ENCODE results near the gene ZNF331. TPM values are rescaled to one million over a fixed set of nuclear protein-coding genes. Genes with fewer than 3 reads are reported as not detected.
A peak's percentile ranks its signal among the peaks of the same experiment; 100 is the strongest.

Gene ZNF331
- total and polyA plus RNA-seq, 3 experiments from 2014 or later = 17.5 to 43.9 (median 18.6) TPM

- CTCF ChIA-PET = no interaction called here
- peak overlapping the region; percentile 98 to 100 (median 100) for H3K27ac Mint-ChIP-seq
- H3K4me3 Mint-ChIP-seq = peak overlapping the region; percentile 93 to 99 (median 96)
- peaks cover 0 to 7% of the 10 kb centered on the region in 2 donors for H3K27me3 Mint-ChIP-seq
- Histone ChIP-seq H3K9me3 (ENCODE audit: low read length) (no peaks in the 10 kb centered on the region), H3K4me1 (ENCODE audit: insufficient read depth, low read length) (peaks cover 11% of the 10 kb centered on the region), H3K27ac (ENCODE audit: low read depth, low read length) (peak overlapping the region; percentile 85), H3K4me3 (ENCODE audit: low read length) (peak overlapping the region; percentile 53), H3K27me3 (ENCODE audit: insufficient read depth, low read length, poor library complexity, severe bottlenecking) (no peaks in the 10 kb centered on the region), H3K36me3 (ENCODE audit: insufficient read depth, low read length) (peaks cover 15% of the 10 kb centered on the region)
- POLR2A ChIA-PET = interaction anchor here (0.7 to 1.0 kb wide), 2 partner anchors 18 to 159 kb away, joined by 4 to 5 read pairs; no protein-coding TSS in a partner anchor
- H3K36me3 Mint-ChIP-seq = peaks cover 9 to 60% (median 31%) of the 10 kb centered on the region in 3 donors
- peaks cover 0 to 22% (median 3%) of the 10 kb centered on the region in 5 donors for H3K9me3 Mint-ChIP-seq
- peaks cover 19 to 47% (median 21%) of the 10 kb centered on the region in 3 donors for H3K4me1 Mint-ChIP-seq
- DNase-seq = no peak
Measured at GRCh38 chr19:53554804-53555203, 16.9 kb downstream of the ZNF331 start.

- Histone ChIP-seq H3K27me3 (ENCODE audit: insufficient read depth, low read length, poor library complexity, severe bottlenecking) (no peaks in the 10 kb centered on the region), H3K4me3 (ENCODE audit: low read length) (peak overlapping the region; percentile 53), H3K4me1 (ENCODE audit: insufficient read depth, low read length) (peaks cover 11% of the 10 kb centered on the region), H3K27ac (ENCODE audit: low read depth, low read length) (peak overlapping the region; percentile 85), H3K9me3 (ENCODE audit: low read length) (no peaks in the 10 kb centered on the region), H3K36me3 (ENCODE audit: insufficient read depth, low read length) (peaks cover 20% of the 10 kb centered on the region)
- POLR2A ChIA-PET = interaction anchor here (0.7 kb wide), 1 partner anchor 1505 kb away, joined by 3 read pairs; no protein-coding TSS in a partner anchor
- H3K9me3 Mint-ChIP-seq = peaks cover 0 to 21% (median 3%) of the 10 kb centered on the region in 5 donors
- CTCF ChIA-PET = no interaction called here
- peak overlapping the region; percentile 80 to 100 (median 98) for H3K27ac Mint-ChIP-seq
- H3K27me3 Mint-ChIP-seq = peaks cover 0 to 7% of the 10 kb centered on the region in 2 donors
- H3K4me3 Mint-ChIP-seq = peak overlapping the region; percentile 65 to 99 (median 93)
- no peak for DNase-seq
- peaks cover 7 to 61% (median 33%) of the 10 kb centered on the region in 3 donors for H3K36me3 Mint-ChIP-seq
- H3K4me1 Mint-ChIP-seq = peaks cover 17 to 43% (median 18%) of the 10 kb centered on the region in 3 donors
Measured at GRCh38 chr19:53555352-53555751, 17.4 kb downstream of the ZNF331 start.

GRCh38 chr19:53571339-53571738 is 33.4 kb downstream of the ZNF331 start:
- no peak overlapping the region for H3K27ac ChIP-seq (ENCODE audit: low read depth, low read length)
- CTCF ChIA-PET = no interaction called here
- H3K27me3 ChIP-seq (ENCODE audit: insufficient read depth, low read length, poor library complexity, severe bottlenecking) = no peaks in the 10 kb centered on the region
- no peak overlapping the region for H3K4me3 ChIP-seq (ENCODE audit: low read length)
- peaks cover 44% of the 10 kb centered on the region for H3K36me3 ChIP-seq (ENCODE audit: insufficient read depth, low read length)
- Mint-ChIP-seq H3K27ac (peak overlapping the region in 2 of 8 donors; percentile 56 to 59), H3K9me3 (peaks cover 3 to 58% (median 33%) of the 10 kb centered on the region in 5 donors), H3K4me1 (peaks cover 4 to 7% (median 6%) of the 10 kb centered on the region in 3 donors), H3K4me3 (peak overlapping the region in 1 of 7 donors; percentile 8), H3K27me3 (no peaks in the 10 kb centered on the region), H3K36me3 (peaks cover 31 to 88% (median 75%) of the 10 kb centered on the region in 3 donors)
- H3K4me1 ChIP-seq (ENCODE audit: insufficient read depth, low read length) = no peaks in the 10 kb centered on the region
- POLR2A ChIA-PET = no interaction called here
- peak in 1 of 5 donors; percentile 23 for DNase-seq
- H3K9me3 ChIP-seq (ENCODE audit: low read length) = peaks cover 6% of the 10 kb centered on the region

- no peak overlapping the region for H3K4me3 ChIP-seq (ENCODE audit: low read length)
- H3K4me1 ChIP-seq (ENCODE audit: insufficient read depth, low read length) = no peaks in the 10 kb centered on the region
- ChIA-PET CTCF (no interaction called here), POLR2A (no interaction called here)
- no peaks in the 10 kb centered on the region for H3K27me3 Mint-ChIP-seq
- H3K4me1 Mint-ChIP-seq = no peaks in the 10 kb centered on the region
- peaks cover 24 to 89% (median 76%) of the 10 kb centered on the region in 5 donors for H3K9me3 Mint-ChIP-seq
- no peaks in the 10 kb centered on the region for H3K27me3 ChIP-seq (ENCODE audit: insufficient read depth, low read length, poor library complexity, severe bottlenecking)
- peaks cover 47% of the 10 kb centered on the region for H3K36me3 ChIP-seq (ENCODE audit: insufficient read depth, low read length)
- H3K4me3 Mint-ChIP-seq = peak overlapping the region in 2 of 7 donors; percentile 19 to 63
- no peak for DNase-seq
- no peak overlapping the region for H3K27ac ChIP-seq (ENCODE audit: low read depth, low read length)
- no peak overlapping the region for H3K27ac Mint-ChIP-seq
- peaks cover 35 to 77% (median 73%) of the 10 kb centered on the region in 3 donors for H3K36me3 Mint-ChIP-seq
- peaks cover 37% of the 10 kb centered on the region for H3K9me3 ChIP-seq (ENCODE audit: low read length)
Measured at GRCh38 chr19:53576941-53577653, 39.2 kb downstream of the ZNF331 start.

DNA sequence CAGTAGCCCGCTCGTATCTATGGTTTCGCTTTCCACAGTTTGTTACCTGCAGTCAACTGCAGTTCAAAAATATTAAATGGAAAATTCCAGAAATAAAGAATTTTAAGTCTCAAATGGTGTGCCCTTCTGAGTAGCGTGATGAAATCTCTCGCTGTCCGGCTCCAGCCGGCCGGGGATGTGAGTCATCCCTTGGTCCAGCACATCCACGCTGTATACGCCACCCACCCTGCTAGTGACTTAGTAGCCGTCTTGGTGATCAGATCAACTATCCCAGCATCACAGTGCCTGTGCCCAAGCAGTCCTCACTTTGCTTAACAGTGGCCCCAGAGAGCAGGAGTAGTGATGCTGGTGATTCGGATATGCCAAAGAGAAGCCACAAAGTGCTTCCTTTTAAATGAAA is 40.0 kb downstream of the ZNF331 start:
- Histone ChIP-seq H3K27me3 (ENCODE audit: insufficient read depth, low read length, poor library complexity, severe bottlenecking) (no peaks in the 10 kb centered on the region), H3K4me3 (ENCODE audit: low read length) (no peak overlapping the region), H3K9me3 (ENCODE audit: low read length) (peaks cover 36% of the 10 kb centered on the region), H3K27ac (ENCODE audit: low read depth, low read length) (no peak overlapping the region), H3K4me1 (ENCODE audit: insufficient read depth, low read length) (no peaks in the 10 kb centered on the region), H3K36me3 (ENCODE audit: insufficient read depth, low read length) (peaks cover 45% of the 10 kb centered on the region)
- Mint-ChIP-seq H3K4me3 (peak overlapping the region in 1 of 7 donors; percentile 13), H3K36me3 (peaks cover 32 to 69% (median 66%) of the 10 kb centered on the region in 3 donors), H3K27ac (peak overlapping the region in 1 of 8 donors; percentile 50), H3K4me1 (no peaks in the 10 kb centered on the region), H3K9me3 (peaks cover 24 to 85% (median 77%) of the 10 kb centered on the region in 5 donors), H3K27me3 (no peaks in the 10 kb centered on the region)
- ChIA-PET POLR2A (no interaction called here), CTCF (no interaction called here)
- DNase-seq = peak in 1 of 5 donors; percentile 27

- Mint-ChIP-seq H3K27ac (peak overlapping the region in 1 of 8 donors; percentile 7), H3K4me1 (no peaks in the 10 kb centered on the region), H3K27me3 (peaks cover 0 to 2% of the 10 kb centered on the region in 2 donors), H3K36me3 (peaks cover 28 to 60% (median 51%) of the 10 kb centered on the region in 3 donors), H3K4me3 (no peak overlapping the region), H3K9me3 (peaks cover 24 to 85% (median 82%) of the 10 kb centered on the region in 5 donors)
- H3K4me3 ChIP-seq (ENCODE audit: low read length) = no peak overlapping the region
- H3K27ac ChIP-seq (ENCODE audit: low read depth, low read length) = no peak overlapping the region
- H3K4me1 ChIP-seq (ENCODE audit: insufficient read depth, low read length) = no peaks in the 10 kb centered on the region
- CTCF ChIA-PET = no interaction called here
- peak in 1 of 5 donors; percentile 23 for DNase-seq
- H3K27me3 ChIP-seq (ENCODE audit: insufficient read depth, low read length, poor library complexity, severe bottlenecking) = no peaks in the 10 kb centered on the region
- peaks cover 40% of the 10 kb centered on the region for H3K36me3 ChIP-seq (ENCODE audit: insufficient read depth, low read length)
- peaks cover 36% of the 10 kb centered on the region for H3K9me3 ChIP-seq (ENCODE audit: low read length)
- POLR2A ChIA-PET = no interaction called here
Measured at GRCh38 chr19:53579518-53579917, 41.6 kb downstream of the ZNF331 start.

- POLR2A ChIA-PET = no interaction called here
- peaks cover 0 to 2% of the 10 kb centered on the region in 2 donors for H3K27me3 Mint-ChIP-seq
- peaks cover 36% of the 10 kb centered on the region for H3K9me3 ChIP-seq (ENCODE audit: low read length)
Measured at GRCh38 chr19:53580871-53581835, 43.2 kb downstream of the ZNF331 start.

More at GRCh38 chr19:53580871-53581835, 43.2 kb downstream of the ZNF331 start:
- peaks cover 25 to 46% (median 37%) of the 10 kb centered on the region in 3 donors for H3K36me3 Mint-ChIP-seq
- no peaks in the 10 kb centered on the region for H3K4me1 ChIP-seq (ENCODE audit: insufficient read depth, low read length)
- H3K27me3 ChIP-seq (ENCODE audit: insufficient read depth, low read length, poor library complexity, severe bottlenecking) = no peaks in the 10 kb centered on the region
- CTCF ChIA-PET = no interaction called here
- H3K4me3 Mint-ChIP-seq = peak overlapping the region in 2 of 7 donors; percentile 30 to 68
- H3K27ac Mint-ChIP-seq = peak overlapping the region in 1 of 8 donors; percentile 84
- no peak overlapping the region for H3K27ac ChIP-seq (ENCODE audit: low read depth, low read length)
- no peak overlapping the region for H3K4me3 ChIP-seq (ENCODE audit: low read length)
- H3K9me3 Mint-ChIP-seq = peaks cover 26 to 73% (median 69%) of the 10 kb centered on the region in 5 donors
- H3K36me3 ChIP-seq (ENCODE audit: insufficient read depth, low read length) = peaks cover 25% of the 10 kb centered on the region
- DNase-seq = peak in 1 of 5 donors; percentile 38
- no peaks in the 10 kb centered on the region for H3K4me1 Mint-ChIP-seq
